GM21381 (cell line): ENCODE results near the gene NIPBL.
"Not testable (repeated sequence)": the region's sequence is repeated elsewhere in the genome, so short reads cannot be mapped to it uniquely, and the experiment has no call there.

Experiments
- ATAC-seq: cut with Tn5 transposase; IDR thresholded peaks from one replicate; pipeline ENCODE4 v1.9.1; 2021; ENCODE audit warnings: mild to moderate bottlenecking, moderate library complexity; ENCODE audit not compliant: unreplicated experiment

The NIPBL gene, protein sequence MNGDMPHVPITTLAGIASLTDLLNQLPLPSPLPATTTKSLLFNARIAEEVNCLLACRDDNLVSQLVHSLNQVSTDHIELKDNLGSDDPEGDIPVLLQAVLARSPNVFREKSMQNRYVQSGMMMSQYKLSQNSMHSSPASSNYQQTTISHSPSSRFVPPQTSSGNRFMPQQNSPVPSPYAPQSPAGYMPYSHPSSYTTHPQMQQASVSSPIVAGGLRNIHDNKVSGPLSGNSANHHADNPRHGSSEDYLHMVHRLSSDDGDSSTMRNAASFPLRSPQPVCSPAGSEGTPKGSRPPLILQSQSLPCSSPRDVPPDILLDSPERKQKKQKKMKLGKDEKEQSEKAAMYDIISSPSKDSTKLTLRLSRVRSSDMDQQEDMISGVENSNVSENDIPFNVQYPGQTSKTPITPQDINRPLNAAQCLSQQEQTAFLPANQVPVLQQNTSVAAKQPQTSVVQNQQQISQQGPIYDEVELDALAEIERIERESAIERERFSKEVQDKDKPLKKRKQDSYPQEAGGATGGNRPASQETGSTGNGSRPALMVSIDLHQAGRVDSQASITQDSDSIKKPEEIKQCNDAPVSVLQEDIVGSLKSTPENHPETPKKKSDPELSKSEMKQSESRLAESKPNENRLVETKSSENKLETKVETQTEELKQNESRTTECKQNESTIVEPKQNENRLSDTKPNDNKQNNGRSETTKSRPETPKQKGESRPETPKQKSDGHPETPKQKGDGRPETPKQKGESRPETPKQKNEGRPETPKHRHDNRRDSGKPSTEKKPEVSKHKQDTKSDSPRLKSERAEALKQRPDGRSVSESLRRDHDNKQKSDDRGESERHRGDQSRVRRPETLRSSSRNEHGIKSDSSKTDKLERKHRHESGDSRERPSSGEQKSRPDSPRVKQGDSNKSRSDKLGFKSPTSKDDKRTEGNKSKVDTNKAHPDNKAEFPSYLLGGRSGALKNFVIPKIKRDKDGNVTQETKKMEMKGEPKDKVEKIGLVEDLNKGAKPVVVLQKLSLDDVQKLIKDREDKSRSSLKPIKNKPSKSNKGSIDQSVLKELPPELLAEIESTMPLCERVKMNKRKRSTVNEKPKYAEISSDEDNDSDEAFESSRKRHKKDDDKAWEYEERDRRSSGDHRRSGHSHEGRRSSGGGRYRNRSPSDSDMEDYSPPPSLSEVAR (N-terminal part only)

DNA sequence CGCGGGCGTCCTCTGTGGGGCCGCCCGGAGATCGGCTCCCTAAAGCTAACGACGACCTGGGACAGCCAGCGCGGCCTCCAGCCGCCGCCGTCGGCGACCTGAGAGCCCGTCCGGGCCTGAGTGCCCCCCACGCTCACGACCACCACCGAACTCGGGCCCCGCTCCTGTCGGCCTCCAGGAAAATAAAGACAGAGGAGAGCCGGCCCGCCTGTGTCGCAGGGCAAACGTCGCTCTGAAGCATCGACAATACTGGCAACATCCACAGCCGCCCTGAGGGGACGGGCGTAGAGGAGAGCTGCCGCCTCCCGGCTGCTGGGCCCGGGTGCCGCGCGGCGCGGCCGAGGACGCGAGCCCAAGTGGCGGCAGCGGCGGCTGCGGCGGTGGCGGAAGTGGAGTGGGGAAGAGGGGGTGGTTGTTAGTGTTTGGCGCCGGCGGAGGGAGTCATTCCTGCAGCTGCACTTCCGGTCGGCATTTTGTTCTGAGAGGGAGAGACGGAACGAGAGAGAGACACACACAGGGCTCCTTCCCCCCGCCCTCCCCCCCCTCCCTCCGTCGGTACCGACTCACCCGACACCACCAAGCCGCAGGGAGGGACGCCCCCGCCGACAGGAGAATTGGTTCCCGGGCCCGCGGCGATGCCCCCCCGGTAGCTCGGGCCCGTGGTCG, at the start of gene NIPBL:
Gene NIPBL, plus strand, starts transcription at position 471 of the 666 bp plus-strand sequence. CDS start 76,928 bp downstream, outside the sequence.
- peak; percentile 57 for ATAC-seq

DNA sequence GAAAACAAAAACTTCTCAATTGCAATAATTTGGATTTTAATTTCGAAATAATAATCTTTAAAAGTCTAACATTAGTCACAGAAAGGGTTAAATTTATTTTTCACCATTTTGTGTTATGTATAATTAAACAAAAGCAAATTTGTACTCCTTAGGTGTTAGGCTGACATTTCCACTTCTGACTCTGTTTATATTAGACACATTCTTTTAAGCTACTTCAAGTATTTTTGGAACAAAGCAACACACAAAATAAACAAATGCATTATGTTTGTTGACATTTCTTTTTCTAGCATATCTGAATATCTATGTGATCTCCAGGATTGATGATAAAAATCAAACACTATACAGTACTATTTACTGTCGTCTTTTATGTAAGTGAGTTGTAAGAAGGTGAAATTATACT, 44.3 kb upstream of the NIPBL start:
- no peak for ATAC-seq

DNA sequence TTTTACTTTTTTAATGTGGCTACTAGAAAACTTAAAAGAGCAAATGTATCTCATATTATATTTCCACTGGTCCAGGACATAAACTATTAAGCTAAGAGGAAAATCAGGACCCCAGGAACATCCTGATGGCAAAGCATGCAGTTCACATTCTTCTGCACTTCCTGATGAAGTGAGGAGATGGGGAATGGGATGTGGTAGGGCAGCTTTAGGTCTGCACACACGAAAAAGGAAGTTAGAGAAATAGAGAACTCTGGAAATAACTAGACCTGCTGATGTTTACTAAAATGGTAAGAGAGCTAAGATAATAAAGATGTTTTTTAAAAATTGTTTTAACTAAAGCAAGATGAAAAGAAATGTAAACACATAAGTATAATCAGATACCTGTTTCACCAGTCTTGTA, 39.7 kb upstream of the NIPBL start:
- no peak for ATAC-seq

DNA sequence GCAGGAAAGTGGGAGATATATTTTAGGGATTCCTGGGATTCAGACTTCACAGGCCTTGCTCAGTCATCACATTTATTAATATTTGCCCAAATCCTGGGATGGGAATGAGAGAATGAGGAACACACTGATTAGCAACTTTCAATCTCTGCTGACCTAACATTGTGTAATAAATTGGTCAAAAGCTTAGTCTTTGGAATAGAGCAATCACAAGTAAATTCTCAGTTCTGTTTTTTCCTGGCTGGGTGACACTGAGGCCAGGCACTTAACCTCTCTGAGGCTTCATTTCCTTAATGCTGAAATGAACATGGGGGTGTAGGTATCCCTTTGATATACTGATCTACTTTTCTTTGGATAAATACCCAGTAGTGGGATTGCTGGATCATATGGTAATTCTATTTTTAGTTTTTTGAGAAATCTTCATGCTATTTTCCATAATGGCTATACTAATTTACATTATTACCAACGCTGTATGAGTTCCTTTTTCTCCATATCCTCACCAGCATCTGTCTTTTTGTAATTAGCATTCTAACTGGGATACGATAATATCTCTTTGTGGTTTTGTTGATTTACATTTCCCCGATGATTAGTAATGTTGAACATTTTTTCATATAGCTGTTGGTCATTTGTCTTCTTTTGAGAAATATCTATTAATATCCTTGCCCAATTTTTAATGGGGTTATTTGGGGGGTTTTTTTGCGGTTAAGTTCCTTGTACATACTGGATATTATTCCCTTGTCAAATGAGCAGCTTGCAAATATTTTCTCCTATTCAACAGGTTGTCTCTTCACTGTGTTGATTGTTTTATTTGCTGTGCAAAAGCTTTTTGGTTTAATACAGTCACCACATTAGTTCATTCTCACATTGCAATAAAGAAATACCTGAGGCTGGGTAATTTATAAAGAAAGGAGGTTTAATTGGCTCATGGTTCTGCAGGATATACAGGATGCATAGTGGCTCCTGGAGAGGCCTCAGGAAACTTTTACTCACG, 36.8 kb upstream of the NIPBL start:
- no peak for ATAC-seq

DNA sequence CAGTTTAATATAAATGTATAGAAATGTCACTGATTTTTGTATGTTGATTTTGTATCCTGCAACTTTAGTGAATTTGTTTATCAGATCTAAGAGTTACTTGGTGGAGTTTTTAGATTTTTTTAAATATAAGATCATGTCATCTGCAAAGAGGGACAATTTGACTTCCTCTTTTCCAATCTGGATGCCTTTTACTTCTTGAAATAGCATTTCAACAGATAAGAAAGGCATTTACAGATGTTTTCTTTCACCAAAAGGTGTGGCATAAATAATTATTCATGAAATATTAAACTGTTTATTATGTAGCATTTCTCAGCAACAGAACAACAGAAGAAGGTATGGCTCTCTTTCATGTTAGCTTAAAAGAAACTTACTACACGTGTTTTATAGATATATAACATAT, 34.9 kb upstream of the NIPBL start:
- no peak for ATAC-seq

DNA sequence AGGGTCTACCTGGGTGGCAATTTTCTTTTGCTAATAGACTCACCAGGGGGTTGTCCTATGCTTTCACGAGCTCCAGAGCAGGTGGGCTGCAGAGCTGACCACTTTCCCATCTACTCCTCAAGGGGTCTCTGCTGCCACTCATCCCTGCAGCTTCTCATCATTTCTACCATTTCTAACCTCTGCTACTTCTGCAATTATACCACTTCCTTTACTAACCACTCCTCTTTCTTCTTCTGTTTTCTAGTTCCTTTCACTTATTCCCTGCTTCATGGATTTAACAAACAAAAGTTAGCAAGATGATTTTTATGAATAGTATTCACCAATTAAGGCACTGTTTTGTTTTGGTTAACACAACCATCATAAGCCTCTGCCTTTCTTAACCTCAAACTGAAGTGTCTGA, 34.5 kb upstream of the NIPBL start:
- no peak for ATAC-seq

DNA sequence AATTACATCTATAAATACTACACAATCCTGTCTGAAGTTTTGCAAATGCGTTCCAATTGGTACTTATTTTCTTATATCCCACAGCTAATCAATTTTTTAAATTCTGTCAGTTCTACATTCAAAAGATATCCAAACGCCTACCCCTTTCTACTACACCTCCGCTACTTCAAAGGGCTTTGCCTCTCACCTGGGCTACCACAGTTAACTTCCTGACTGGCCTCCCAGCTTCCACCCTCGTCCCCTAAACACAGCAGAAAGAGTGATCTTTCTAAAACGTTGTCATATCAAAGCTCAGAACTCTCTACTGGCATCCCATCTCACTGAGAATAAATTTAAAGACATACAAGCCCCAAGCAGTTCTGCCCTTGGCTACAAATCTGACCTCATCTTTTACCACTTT, 32.3 kb upstream of the NIPBL start:
- ATAC-seq, result no peak

DNA sequence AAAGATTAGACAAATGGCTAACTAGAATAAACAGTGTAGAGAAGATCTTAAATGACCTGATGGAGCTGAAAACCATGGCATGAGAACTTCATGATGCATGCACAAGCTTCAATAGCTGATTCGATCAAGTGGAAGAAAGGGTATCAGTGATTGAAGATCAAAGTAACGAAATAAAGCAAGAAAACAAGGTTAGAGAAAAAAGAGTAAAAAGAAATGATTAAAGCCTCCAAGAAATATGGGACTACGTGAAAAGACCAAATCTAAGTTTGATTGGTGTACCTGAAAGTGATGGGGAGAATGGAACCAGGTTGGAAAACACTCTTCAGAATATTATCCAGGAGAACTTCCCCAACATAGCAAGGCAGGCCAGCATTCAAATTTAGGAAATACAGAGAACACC, 28.0 kb upstream of the NIPBL start:
- not testable (repeated sequence) for ATAC-seq

DNA sequence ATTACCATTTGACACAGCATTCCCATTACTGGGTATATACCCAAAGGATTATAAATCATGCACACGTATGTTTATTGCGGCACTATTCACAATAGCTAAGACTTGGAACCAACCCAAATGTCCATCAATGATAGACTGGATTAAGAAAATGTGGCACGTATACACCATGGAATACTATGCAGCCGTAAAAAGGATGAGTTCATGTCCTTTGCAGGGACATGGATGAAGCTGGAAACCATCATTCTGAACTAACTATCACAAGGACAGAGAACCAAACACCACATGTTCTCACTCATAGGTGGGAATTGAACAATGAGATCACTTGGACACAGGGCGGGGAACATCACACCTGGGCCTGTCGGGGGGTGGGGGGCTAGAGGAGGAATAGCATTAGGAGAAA, 23.7 kb upstream of the NIPBL start:
- not testable (repeated sequence) for ATAC-seq

DNA sequence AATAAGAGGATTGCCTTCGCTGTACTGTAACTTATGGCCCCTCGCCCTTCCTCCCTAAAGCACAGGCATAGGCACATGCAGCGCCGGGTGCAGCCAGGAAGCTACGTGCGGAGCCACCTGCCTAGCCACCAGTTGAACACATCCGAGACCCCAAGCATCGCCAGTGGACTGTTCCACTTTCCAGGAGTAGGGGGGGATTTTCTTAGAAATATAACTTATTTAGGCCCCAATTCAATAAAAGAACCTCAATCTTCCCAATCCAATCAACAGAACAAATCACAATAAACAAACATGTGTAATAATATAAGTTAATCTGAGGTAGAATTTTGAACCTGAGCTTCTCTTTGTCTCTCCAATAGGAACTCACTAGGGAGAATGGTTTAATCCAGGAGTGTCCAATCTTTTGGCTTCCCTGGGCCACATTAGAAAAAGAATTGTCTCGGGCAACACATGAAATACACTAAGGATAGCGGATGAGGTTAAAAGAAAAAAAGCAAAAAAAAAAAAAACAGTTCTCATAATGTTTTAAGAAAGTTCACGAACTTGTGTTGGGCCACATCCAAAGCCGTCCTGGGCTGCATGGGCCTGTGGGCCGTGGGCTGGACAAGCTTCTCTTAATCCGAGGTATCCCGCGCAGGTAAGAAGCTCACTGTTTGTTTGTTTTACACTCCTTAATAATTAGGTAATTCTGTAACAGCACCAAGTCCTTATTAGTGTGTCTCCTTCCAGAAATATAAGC, 22.0 kb upstream of the NIPBL start:
- no peak for ATAC-seq

DNA sequence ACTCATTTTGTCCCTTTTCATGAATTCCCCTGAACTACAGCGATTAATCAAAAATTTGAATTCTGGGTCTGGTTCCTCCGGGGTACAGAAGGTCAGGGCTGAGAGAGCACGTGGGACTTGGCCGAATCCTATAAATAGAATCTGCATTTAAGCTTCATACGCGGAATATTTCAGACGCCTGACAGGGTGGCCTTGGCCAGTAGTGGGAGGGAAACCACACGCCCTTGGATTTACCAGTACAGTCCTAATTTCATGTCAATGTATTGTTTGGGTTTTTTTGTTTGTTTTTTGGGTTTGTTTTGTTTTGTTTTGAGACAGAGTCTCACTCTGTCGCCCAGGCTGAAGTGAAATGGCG, 21.5 kb upstream of the NIPBL start:
- no peak for ATAC-seq

DNA sequence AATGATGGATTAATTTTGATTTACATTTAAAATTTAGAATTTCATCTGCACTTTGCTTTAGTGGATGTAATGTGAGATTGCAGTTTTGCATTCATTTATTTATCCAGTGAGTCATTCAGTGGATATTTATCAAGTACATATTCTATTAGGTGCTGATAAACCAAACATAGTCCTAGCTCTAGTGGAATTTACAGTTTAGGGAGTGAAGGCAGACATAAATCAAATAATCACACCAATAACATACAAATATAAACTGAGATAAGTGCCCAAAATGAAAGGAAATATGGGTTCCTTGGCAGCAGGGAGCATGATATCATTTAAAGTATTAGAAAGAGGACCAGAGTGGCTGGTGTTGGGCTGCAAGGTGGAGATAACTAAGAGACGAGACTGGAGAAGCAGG, 14.7 kb upstream of the NIPBL start:
- no peak for ATAC-seq

DNA sequence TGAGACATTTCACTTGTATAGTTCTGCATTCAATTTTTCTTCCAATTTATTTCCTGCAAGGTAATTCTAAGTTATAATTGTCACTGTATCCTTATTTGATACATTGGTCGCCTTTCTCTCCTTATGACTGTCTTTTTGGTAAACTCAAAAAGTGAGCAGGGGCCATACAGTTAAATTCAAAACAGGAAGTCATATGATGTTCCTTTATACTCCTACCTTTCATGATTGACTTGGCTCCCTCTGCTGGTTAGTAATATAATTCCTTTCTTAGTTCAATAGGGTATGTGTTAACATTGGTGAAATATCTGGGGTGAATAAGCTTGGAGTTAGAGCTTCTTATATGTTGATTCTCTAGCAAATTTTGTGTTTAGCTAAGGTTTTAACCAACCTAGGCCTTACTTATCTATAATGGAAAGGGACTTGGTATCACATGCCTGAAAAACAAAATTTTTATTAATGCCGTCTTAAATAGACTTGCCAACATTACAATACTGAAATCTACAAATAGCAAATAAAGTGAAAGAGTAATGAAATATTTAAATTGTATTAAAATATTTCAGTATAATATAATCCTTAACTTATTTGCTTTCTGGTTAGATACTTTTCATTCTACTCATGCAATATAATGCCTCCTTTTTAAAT, 6.0 kb upstream of the NIPBL start:
- ATAC-seq, result peak; percentile 69

DNA sequence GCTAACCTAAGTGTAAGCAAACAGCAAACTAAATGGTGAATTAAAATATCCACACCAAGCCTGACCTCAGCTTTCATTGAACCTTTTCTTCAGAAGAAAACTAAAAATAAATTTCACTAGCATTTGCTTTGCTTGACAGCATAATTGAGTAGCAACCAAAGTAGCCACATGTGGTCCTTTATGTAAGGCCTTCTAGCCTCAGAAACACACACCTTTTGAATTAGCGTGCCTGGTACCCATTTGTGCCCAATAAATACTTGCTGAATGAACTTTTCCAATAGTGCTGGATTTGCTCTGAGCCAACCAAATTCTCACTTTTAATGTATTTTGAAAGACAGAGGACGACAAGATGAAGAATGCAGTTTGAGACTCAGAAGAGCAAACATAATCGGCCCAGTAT, 2.1 kb upstream of the NIPBL start:
- ATAC-seq, result no peak

DNA sequence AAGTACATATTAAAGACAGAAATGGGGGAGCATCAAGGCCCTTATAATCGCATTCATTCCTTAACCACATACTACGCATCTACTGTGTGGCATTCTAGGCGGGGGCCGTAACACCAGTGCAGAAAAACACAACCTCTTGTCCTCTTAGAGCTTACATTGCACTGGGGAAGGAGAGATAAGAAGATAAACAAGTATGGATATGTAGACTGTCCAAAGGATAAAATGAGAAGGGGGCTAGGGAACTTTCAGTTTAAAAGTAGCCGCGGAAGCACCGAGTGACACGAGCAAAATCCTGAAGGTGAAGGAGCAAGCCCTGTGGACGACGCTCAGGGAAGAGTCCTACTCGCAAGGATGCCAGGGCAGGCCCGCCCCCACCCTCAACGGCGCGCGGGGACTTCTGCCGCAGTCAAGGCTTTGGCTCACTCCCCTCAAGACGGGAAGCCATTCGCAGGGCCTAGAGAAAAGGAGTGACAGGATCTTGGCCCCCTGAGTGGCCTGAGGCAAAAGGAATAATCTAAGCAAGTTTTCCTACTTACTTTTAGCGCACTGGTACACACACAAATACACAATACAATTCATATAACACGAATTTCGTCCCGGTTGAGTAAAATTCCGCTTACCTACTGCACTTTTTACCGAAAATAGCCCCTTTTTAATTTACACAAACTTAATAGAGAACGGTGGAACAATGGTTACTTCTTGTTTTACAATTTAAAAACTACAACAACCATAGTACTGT, 1.3 kb upstream of the NIPBL start:
- ATAC-seq, result no peak

DNA sequence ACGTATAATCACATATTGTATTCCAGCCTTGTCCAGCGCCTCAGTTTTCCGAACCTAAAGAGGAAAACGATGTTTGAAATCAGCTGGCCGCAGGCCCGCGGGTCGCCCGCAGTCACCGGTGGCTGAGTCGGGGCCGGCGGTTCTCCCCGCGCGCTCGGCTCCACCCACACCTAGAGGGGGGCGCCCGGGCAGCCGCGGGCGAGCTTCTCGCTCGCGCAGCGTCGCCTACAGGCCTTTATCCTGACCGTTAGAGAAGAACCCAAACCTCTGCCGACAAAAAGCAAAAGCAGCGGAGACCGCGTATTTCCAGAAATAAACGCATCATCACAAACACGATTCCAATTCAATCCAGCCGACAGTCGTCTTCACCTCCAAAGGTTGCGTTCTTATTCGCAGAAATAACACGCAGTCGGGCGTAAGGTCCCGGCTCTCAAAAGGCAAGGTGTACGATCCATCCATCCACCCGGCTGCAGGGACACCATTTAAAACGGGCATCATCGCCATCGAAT, 725 bp upstream of the NIPBL start:
- peak; percentile 59 for ATAC-seq

DNA sequence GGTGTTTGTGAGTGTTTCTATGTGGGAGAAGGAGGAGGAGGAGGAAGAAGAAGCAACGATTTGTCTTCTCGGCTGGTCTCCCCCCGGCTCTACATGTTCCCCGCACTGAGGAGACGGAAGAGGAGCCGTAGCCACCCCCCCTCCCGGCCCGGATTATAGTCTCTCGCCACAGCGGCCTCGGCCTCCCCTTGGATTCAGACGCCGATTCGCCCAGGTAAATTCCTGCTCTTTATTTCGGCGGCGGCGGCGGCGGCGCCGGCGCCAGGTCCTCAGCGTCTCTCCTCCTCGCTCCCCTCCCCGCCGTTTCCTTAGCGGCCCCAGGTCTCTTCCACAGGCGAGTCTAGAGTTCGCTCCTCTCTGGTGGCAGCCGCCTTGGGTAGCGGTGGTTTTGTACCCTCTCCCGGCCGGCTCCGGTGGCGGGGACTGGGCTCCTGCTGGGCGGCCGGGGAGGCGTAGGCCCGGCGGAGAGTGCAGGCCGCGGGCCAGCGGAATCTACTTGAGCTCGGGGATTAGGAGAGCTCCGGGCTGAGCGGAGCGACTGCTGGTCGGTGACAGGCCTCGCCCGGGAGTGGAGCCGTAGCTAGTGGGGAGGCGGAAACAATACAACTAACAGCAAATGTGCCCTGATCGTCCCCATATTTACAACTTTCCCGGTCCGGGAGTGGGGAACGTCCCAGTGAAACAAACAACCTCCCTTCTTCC, 547 bp downstream of the NIPBL start:
- peak; percentile 28 for ATAC-seq
